ENCODE results near the gene ANKS6. TPM values are rescaled to one million over a fixed set of nuclear protein-coding genes. Genes with fewer than 3 reads are reported as not detected.

ANKS6 gene
- total and polyA plus RNA-seq, 9 of the 15 experiments (the other 6 are each of a cell fraction or from before 2014, with no cell fraction given) = 9.9 to 74.5 (median 36.9) TPM

DNA sequence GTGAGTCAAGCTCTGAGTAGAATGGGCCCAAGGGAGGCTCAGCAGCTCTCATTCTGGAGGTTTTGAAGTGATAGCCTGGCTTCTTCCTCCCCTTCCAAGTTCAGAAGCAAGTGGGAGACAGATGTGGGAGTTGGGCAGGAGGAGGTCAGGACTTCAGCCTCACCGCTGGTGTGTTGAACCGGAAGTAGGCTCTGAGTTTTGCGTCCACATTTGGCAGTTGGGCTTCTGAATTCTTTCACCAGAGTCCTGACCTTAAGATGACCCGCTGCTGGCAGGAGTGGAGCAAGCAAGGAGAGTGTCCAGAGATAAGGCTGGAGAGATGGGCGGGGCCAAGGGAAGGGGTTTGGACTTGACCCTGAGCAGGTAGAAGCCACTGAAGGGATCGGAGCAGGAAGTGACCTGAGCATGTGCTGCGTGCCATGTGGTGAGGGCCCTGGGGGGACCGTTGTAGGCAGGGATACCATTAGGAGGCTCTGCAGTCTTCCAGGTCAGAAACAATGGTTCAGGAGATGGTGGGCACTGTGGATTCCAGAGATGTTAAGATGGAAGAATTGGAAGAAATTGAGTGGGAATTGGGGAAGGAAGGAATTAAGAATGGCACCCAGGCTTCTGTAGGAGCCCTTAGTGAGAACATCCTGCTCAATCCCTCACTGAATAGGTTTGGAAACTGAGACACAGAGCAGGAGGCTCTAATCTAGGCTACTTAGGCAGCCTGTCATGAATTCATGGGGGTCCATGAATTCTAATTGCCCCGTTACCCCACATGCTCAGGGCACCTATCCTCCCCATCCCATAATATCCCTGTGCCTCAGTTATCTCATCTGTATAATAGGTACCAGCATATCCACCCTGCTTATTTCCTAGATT, 37.0 kb upstream of the ANKS6 start (continued):
- TF ChIP-seq, protein P1, sequence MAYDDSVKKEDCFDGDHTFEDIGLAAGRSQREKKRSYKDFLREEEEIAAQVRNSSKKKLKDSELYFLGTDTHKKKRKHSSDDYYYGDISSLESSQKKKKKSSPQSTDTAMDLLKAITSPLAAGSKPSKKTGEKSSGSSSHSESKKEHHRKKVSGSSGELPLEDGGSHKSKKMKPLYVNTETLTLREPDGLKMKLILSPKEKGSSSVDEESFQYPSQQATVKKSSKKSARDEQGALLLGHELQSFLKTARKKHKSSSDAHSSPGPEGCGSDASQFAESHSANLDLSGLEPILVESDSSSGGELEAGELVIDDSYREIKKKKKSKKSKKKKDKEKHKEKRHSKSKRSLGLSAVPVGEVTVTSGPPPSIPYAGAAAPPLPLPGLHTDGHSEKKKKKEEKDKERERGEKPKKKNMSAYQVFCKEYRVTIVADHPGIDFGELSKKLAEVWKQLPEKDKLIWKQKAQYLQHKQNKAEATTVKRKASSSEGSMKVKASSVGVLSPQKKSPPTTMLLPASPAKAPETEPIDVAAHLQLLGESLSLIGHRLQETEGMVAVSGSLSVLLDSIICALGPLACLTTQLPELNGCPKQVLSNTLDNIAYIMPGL (CRISPR knock-in tag; IDR thresholded peaks at IDR 0.05) = no peak
- TF ChIP-seq BDP1 (IDR thresholded peaks at IDR 0.05; ENCODE audit: insufficient read depth, insufficient read length) (no peak), ATF7 (IDR thresholded peaks at IDR 0.05) (no peak; the same call in none of the 2 replicates), POLR2AphosphoS2 (IDR thresholded peaks at IDR 0.05; ENCODE audit: low read length) (no peak), TCF3 (CRISPR knock-in tag; IDR thresholded peaks at IDR 0.05) (peak; percentile 80), SRSF3 (IDR thresholded peaks at IDR 0.05; ENCODE audit: insufficient read depth, low read length) (no peak), FOXA3 (CRISPR knock-in tag; conservative IDR thresholded peaks at IDR 0.05 in 1 of 2, IDR thresholded peaks at IDR 0.05 in 1 of 2) (peak in 1 of 2 experiments; percentile 78; a peak in 1 of 4 replicates), KHSRP (IDR thresholded peaks at IDR 0.05) (no peak), KDM4B (IDR thresholded peaks at IDR 0.05; ENCODE audit: borderline replicate concordance in 2 of 2, low read depth in 1 of 2) (no peak), XRCC5 (IDR thresholded peaks at IDR 0.05; ENCODE audit: low read depth, low read length) (peak; percentile 64; the same call in 1 of the 2 replicates), DMBX1 (CRISPR knock-in tag; IDR thresholded peaks at IDR 0.05; ENCODE audit: borderline replicate concordance) (peak; percentile 89), NEUROD1 (IDR thresholded peaks at IDR 0.05; ENCODE audit: borderline replicate concordance, low read depth, low read length, partially characterized antibody) (peak; percentile 71), KLF1 (tag; IDR thresholded peaks at IDR 0.05) (peak; percentile 69), CBX5 (IDR thresholded peaks at IDR 0.05; ENCODE audit: borderline replicate concordance, low read depth) (no peak), MEF2A (IDR thresholded peaks at IDR 0.05; ENCODE audit: control insufficient read depth, low read depth, low read length) (no peak), ZNF133 (CRISPR knock-in tag; IDR thresholded peaks at IDR 0.05) (no peak), ZNF561 (CRISPR knock-in tag; conservative IDR thresholded peaks at IDR 0.05) (no peak), GTF2E2 (tag; IDR thresholded peaks at IDR 0.05) (no peak; the same call in 1 of the 2 replicates), FOXM1 (IDR thresholded peaks at IDR 0.05; ENCODE audit: low read depth) (peak; percentile 16; the same call in 1 of the 2 replicates), FOXM1 (CRISPR knock-in tag; IDR thresholded peaks at IDR 0.05; ENCODE audit: low read depth) (no peak; the same call in 1 of the 2 replicates), ELF4 (CRISPR knock-in tag; IDR thresholded peaks at IDR 0.05) (peak; percentile 72), HNRNPH1 (optimal IDR thresholded peaks at IDR 0.05; ENCODE audit: low read depth, low read length) (no peak)
- TF ChIP-seq, protein P2, sequence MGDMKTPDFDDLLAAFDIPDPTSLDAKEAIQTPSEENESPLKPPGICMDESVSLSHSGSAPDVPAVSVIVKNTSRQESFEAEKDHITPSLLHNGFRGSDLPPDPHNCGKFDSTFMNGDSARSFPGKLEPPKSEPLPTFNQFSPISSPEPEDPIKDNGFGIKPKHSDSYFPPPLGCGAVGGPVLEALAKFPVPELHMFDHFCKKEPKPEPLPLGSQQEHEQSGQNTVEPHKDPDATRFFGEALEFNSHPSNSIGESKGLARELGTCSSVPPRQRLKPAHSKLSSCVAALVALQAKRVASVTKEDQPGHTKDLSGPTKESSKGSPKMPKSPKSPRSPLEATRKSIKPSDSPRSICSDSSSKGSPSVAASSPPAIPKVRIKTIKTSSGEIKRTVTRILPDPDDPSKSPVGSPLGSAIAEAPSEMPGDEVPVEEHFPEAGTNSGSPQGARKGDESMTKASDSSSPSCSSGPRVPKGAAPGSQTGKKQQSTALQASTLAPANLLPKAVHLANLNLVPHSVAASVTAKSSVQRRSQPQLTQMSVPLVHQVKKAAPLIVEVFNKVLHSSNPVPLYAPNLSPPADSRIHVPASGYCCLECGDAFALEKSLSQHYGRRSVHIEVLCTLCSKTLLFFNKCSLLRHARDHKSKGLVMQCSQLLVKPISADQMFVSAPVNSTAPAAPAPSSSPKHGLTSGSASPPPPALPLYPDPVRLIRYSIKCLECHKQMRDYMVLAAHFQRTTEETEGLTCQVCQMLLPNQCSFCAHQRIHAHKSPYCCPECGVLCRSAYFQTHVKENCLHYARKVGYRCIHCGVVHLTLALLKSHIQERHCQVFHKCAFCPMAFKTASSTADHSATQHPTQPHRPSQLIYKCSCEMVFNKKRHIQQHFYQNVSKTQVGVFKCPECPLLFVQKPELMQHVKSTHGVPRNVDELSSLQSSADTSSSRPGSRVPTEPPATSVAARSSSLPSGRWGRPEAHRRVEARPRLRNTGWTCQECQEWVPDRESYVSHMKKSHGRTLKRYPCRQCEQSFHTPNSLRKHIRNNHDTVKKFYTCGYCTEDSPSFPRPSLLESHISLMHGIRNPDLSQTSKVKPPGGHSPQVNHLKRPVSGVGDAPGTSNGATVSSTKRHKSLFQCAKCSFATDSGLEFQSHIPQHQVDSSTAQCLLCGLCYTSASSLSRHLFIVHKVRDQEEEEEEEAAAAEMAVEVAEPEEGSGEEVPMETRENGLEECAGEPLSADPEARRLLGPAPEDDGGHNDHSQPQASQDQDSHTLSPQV (IDR thresholded peaks at IDR 0.05) = peak; percentile 99

Data from K562 (cell line).